K562 (cell line): Measurements from ENCODE around the gene DHRS3. TPM values are rescaled to one million over a fixed set of nuclear protein-coding genes. Genes with fewer than 3 reads are reported as not detected.
A peak's percentile ranks its signal among the peaks of the same experiment; 100 is the strongest.

ENCODE experiments used
- ELF2 ChIP-seq: fragments of 250-450 bp; sonication (Bioruptor Pico); IDR thresholded peaks from 2 replicates; pipeline ENCODE4 v1.5.0; 2021; ENCODE audit warnings: mild to moderate bottlenecking
- EP400 ChIP-seq: fragments of 450-650 bp; IDR thresholded peaks from 2 replicates; pipeline ENCODE4 v1.6.1; 2017; ENCODE audit warnings: antibody characterized with exemption, mild to moderate bottlenecking, moderate library complexity
- ESRRB ChIP-seq: fragments of 250-450 bp; sonication (Bioruptor Pico); IDR thresholded peaks from 2 replicates; pipeline ENCODE4 v1.5.0; 2020; ENCODE audit warnings: mild to moderate bottlenecking, moderate library complexity, borderline replicate concordance
- ETS2 ChIP-seq: IDR thresholded peaks from 2 replicates; pipeline ENCODE4 v1.6.1; 2016; ENCODE audit warnings: borderline replicate concordance, missing genetic modification characterization, mild to moderate bottlenecking, moderate library complexity, missing compliant biosample characterization; ENCODE audit not compliant: poor library complexity, severe bottlenecking
- KAT8 ChIP-seq: fragments of 450-650 bp; IDR thresholded peaks from 2 replicates; pipeline ENCODE4 v1.6.1; 2016; ENCODE audit warnings: low read depth, mild to moderate bottlenecking
- LCOR ChIP-seq: sonication (generic); formaldehyde crosslinking; IDR thresholded peaks from 2 replicates; pipeline ENCODE4 v1.8.0; 2022; ENCODE audit warnings: mild to moderate bottlenecking, missing genetic modification reagents
- PTBP1 ChIP-seq: fragments of 200-400 bp; formaldehyde crosslinking; IDR thresholded peaks from 2 replicates; pipeline ENCODE4 v1.6.1; 2017; ENCODE audit warnings: low read depth, low read length
- SUPT5H ChIP-seq: fragments of 450-650 bp; IDR thresholded peaks from 2 replicates; pipeline ENCODE4 v1.6.1; 2016
- U2AF2 ChIP-seq: fragments of 200-400 bp; formaldehyde crosslinking; optimal IDR thresholded peaks from 2 replicates; pipeline ENCODE3; 2017; ENCODE audit warnings: low read depth, mild to moderate bottlenecking, low read length
- ZKSCAN1 ChIP-seq: fragments of 150-350 bp; IDR thresholded peaks from 2 replicates; pipeline ENCODE4 v1.6.1; 2016; ENCODE audit warnings: low read depth, low read length
- ZNF384 ChIP-seq: IDR thresholded peaks from 2 replicates; pipeline ENCODE4 v1.6.1; 2012; ENCODE audit warnings: low read depth, low read length, improper control_type of control experiment
- ZNF445 ChIP-seq: fragments of 250-450 bp; sonication (Bioruptor Pico); IDR thresholded peaks from 2 replicates; pipeline ENCODE4 v1.4.0; 2020; ENCODE audit warnings: low read depth, mild to moderate bottlenecking, moderate library complexity
- ZNF586 ChIP-seq: fragments of 450-650 bp; formaldehyde crosslinking; conservative IDR thresholded peaks from 2 replicates; pipeline ENCODE4 v1.4.0; 2020; ENCODE audit warnings: mild to moderate bottlenecking, moderate library complexity
- polyA plus RNA-seq, 8 experiments: library from polyadenylated mRNA; depleted of rRNA in 4 of 8; stranded (reverse) in 5 of 8; unstranded in 3 of 8; fragments of >200 nt; fragmentation: Nextera tagmentation in 2 of 8; fragmentation: Illumina TruSeq in 1 of 8; extraction: Ambion mirVana in 2 of 8; extraction: Trizol in 1 of 8; gene quantifications; 2 replicates each; pipeline versions ENCODE4 v1.2.1 to v1.2.3, GENCODE V29; 2011 to 2014; ENCODE audit warnings: inconsistent platforms in 1 of 8, missing spikeins in 1 of 8
- total RNA-seq, 7 experiments: library from RNA; depleted of rRNA in 6 of 7; stranded (reverse); fragments of >200 nt in 6 of 7; fragmentation: Illumina TruSeq in 2 of 7; extraction: Trizol in 2 of 7; gene quantifications; 2 replicates each; pipeline versions ENCODE4 v1.2.1 to v1.2.3, GENCODE V29; 2011 to 2021; ENCODE audit warnings: low replicate concordance in 1 of 7
- TF ChIP-seq, protein P1 (sequence below), 2 experiments: fragments of 200-800 bp in 1 of 2; sonication (Bioruptor generic) in 1 of 2; sonication (generic) in 1 of 2; formaldehyde crosslinking in 1 of 2; IDR thresholded peaks in 1 of 2; conservative IDR thresholded peaks in 1 of 2; 2 replicates each; pipeline versions ENCODE4 v1.5.0 to v1.6.1; 2016 to 2020; ENCODE audit warnings: missing compliant biosample characterization in 1 of 2, missing genetic modification characterization in 1 of 2, missing genetic modification reagents in 1 of 2
- TF ChIP-seq, protein P2 (sequence below): sonication (generic); formaldehyde crosslinking; IDR thresholded peaks from 2 replicates; pipeline ENCODE4 v1.8.1; 2023; ENCODE audit warnings: mild to moderate bottlenecking, missing genetic modification reagents
- TF ChIP-seq, protein P3 (sequence below): fragments of 250-450 bp; sonication (Bioruptor Pico); IDR thresholded peaks from 2 replicates; pipeline ENCODE4 v1.4.0; 2020; ENCODE audit warnings: mild to moderate bottlenecking, moderate library complexity
- TF ChIP-seq, protein P4 (sequence below): fragments of 450-650 bp; formaldehyde crosslinking; IDR thresholded peaks from 2 replicates; pipeline ENCODE4 v1.4.0; 2020; ENCODE audit warnings: mild to moderate bottlenecking

The DHRS3 gene
- total and polyA plus RNA-seq, 9 of the 15 experiments (the other 6 are each of a cell fraction or from before 2014, with no cell fraction given): 21.0 to 116 (median 58.7) TPM

DNA sequence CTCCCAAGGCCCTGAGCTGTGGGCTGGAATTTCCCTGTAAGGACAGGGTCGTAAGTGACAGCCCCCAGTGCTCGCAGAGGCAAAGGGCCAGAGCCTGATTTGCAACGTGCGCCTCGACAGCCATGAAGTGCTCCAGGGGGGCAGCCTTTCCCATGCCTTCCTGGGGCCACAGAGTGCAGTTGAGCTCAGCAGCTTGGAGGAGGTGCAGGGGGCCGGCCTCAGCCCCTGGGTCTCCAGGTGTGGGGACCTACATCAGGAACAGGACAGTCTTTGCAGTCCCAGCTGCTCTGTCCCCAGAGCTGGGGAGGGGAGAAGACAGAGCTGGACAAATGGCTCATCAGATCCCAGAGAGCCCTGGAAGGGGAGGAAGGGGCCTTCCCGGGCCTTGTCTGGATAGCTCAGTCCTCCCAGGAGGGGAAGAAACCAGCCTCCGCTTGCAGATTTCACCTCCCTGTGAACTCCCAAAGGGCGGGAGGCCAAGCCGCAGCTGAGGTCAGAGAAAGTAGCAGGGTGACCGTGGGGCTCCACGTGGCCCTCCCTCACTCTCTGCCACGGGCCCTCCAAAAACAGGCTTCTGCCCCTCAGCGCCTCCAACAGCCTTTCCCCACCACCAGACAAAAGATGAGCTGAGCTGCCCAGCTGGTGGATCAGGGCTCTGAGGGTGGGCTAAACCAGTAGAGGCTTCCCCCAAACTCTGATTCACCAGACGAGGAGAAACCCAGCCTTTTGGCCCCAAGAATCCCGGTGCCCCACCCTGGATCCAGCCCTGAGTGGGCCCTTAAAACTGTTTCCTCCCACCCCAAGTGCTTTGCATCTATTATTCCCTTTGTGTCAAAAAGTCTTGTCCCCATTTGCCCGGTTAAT is 76.5 kb downstream of the DHRS3 start (continued):
- TF ChIP-seq ZKSCAN1 (no peak), PTBP1 (no peak), ZNF384 (no peak), ESRRB (CRISPR knock-in tag) (no peak), ZNF586 (no peak), U2AF2 (no peak), KAT8 (no peak), ZNF445 (CRISPR knock-in tag) (no peak), LCOR (CRISPR knock-in tag) (no peak), EP400 (peak; percentile 65; the same call in 1 of the 2 replicates), ETS2 (tag) (no peak), SUPT5H (no peak; the same call in 1 of the 2 replicates), ELF2 (CRISPR knock-in tag) (no peak)
- TF ChIP-seq, protein P1, sequence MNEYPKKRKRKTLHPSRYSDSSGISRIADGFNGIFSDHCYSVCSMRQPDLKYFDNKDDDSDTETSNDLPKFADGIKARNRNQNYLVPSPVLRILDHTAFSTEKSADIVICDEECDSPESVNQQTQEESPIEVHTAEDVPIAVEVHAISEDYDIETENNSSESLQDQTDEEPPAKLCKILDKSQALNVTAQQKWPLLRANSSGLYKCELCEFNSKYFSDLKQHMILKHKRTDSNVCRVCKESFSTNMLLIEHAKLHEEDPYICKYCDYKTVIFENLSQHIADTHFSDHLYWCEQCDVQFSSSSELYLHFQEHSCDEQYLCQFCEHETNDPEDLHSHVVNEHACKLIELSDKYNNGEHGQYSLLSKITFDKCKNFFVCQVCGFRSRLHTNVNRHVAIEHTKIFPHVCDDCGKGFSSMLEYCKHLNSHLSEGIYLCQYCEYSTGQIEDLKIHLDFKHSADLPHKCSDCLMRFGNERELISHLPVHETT (CRISPR knock-in tag; conservative IDR thresholded peaks at IDR 0.05 in 1 of 2, IDR thresholded peaks at IDR 0.05 in 1 of 2): no peak
- TF ChIP-seq, protein P2, sequence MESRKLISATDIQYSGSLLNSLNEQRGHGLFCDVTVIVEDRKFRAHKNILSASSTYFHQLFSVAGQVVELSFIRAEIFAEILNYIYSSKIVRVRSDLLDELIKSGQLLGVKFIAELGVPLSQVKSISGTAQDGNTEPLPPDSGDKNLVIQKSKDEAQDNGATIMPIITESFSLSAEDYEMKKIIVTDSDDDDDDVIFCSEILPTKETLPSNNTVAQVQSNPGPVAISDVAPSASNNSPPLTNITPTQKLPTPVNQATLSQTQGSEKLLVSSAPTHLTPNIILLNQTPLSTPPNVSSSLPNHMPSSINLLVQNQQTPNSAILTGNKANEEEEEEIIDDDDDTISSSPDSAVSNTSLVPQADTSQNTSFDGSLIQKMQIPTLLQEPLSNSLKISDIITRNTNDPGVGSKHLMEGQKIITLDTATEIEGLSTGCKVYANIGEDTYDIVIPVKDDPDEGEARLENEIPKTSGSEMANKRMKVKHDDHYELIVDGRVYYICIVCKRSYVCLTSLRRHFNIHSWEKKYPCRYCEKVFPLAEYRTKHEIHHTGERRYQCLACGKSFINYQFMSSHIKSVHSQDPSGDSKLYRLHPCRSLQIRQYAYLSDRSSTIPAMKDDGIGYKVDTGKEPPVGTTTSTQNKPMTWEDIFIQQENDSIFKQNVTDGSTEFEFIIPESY (CRISPR knock-in tag): no peak
- TF ChIP-seq, protein P3, sequence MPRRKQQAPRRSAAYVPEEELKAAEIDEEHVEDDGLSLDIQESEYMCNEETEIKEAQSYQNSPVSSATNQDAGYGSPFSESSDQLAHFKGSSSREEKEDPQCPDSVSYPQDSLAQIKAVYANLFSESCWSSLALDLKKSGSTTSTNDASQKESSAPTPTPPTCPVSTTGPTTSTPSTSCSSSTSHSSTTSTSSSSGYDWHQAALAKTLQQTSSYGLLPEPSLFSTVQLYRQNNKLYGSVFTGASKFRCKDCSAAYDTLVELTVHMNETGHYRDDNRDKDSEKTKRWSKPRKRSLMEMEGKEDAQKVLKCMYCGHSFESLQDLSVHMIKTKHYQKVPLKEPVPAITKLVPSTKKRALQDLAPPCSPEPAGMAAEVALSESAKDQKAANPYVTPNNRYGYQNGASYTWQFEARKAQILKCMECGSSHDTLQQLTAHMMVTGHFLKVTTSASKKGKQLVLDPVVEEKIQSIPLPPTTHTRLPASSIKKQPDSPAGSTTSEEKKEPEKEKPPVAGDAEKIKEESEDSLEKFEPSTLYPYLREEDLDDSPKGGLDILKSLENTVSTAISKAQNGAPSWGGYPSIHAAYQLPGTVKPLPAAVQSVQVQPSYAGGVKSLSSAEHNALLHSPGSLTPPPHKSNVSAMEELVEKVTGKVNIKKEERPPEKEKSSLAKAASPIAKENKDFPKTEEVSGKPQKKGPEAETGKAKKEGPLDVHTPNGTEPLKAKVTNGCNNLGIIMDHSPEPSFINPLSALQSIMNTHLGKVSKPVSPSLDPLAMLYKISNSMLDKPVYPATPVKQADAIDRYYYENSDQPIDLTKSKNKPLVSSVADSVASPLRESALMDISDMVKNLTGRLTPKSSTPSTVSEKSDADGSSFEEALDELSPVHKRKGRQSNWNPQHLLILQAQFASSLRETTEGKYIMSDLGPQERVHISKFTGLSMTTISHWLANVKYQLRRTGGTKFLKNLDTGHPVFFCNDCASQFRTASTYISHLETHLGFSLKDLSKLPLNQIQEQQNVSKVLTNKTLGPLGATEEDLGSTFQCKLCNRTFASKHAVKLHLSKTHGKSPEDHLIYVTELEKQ (CRISPR knock-in tag): no peak
- TF ChIP-seq, protein P4, sequence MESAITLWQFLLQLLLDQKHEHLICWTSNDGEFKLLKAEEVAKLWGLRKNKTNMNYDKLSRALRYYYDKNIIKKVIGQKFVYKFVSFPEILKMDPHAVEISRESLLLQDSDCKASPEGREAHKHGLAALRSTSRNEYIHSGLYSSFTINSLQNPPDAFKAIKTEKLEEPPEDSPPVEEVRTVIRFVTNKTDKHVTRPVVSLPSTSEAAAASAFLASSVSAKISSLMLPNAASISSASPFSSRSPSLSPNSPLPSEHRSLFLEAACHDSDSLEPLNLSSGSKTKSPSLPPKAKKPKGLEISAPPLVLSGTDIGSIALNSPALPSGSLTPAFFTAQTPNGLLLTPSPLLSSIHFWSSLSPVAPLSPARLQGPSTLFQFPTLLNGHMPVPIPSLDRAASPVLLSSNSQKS (CRISPR knock-in tag): no peak
